ENCODE data around the gene MB21D2.

- TF ChIP-seq CTCF (conservative IDR thresholded peaks at IDR 0.05) (no peak), ZFX (IDR thresholded peaks at IDR 0.05) (no peak)
Measured at GRCh38 chr3:192931825-192932224, 14.2 kb upstream of the MB21D2 start.

All from C4-2B (cell line).